ENCODE data around the gene SLIT3.

SLIT3 gene

DNA sequence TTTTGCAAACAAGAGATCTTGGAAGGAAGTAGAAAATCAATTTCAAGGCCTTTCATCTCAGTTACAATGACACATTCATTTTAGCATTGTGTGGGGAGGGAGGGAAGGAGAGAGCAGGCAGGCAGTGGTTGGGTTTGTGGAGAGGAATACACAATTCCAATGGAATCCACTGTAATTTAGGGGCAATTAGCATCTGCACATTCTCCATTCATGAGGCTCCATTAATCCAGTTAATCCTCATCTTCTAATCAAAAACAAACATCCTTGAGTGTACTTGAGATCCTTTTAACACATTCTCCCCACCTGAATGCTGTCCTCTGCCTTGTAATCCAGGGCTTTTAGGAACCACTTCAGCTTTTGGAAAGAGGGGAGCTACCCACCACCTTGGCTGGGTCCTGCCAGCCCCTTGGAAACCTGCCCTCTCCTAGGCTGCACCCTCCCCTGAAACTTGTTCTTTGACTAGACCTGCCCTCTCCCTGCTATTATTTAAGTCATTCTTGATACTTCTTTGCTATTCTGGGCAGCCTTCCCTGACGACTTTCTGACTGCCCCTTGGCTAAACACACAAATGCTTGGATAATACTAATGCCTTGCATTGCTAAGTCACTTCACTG is 271.2 kb downstream of the SLIT3 start:
- no peak for DNase-seq (ENCODE audit: low read depth in 2 of 2)

DNA sequence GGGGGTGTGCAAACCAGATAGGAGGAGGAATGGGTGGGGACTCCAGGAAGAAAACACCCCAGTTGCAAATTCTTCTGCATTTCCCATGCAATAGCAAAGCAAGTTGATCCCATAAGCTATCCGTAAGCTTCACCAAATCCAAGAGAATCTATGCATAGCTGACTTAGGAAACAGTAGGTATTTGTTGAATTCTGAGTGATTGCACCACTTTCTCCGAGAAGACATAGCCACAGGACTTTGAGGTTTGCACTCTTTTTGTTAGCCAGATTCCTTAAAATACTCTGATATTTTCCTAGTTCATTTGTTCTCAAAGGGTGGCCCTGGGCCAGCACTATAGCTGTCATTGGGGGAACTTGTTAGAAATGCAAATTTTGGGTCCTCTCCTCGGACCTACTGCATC is 271.9 kb downstream of the SLIT3 start:
- DNase-seq (ENCODE audit: low read depth in 2 of 2): no peak

GRCh38 chr5:169027501-169028061 is 273.4 kb downstream of the SLIT3 start:
- no peak for DNase-seq (ENCODE audit: low read depth in 2 of 2)

- no peak for DNase-seq (ENCODE audit: low read depth in 2 of 2)
These were observed 275.4 kb downstream of the SLIT3 start for GRCh38 chr5:169025491-169025890.

- no peak for DNase-seq (ENCODE audit: low read depth in 2 of 2)
These were observed 276.5 kb downstream of the SLIT3 start for GRCh38 chr5:169024421-169024820.

DNA sequence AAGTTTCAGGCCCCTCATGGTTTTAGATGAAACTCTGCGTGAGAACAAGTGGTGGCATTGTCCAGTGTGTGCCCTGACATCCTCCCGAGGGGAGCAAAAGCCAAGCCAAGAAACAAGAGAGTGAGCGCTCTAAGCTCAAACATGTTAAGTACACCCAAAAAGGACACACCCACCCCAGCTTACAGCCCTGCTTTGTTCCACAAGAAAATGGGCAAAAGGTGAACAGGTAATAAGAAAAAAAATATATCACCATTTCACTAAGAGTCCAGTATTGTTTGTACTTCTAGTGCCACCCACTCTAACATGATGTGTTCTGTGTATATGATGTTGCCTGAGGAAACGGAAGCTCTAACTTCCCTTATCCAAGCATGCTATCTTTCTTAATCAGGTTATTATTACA is 278.2 kb downstream of the SLIT3 start:
- DNase-seq (ENCODE audit: low read depth in 2 of 2): no peak

DNA sequence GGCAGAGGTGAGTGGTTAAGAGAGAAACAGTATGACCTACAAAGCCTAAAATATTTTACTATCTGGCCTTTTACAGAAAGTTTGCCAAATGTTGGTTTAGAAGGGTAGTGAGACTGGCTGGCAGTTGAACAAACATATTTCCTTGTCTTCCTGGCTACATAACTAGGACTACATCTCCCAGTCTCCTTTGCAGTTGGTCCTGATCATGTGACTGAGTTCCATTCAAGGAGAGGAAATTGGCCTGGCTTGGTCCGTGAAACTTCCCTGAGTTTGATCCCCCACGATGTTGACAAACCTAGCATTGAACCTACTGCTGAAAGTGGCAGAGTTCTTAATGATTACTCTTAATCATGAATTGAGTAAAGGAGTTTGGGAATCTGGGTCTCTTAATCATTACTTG is 280.8 kb downstream of the SLIT3 start:
- no peak for DNase-seq (ENCODE audit: low read depth in 2 of 2)

DNA sequence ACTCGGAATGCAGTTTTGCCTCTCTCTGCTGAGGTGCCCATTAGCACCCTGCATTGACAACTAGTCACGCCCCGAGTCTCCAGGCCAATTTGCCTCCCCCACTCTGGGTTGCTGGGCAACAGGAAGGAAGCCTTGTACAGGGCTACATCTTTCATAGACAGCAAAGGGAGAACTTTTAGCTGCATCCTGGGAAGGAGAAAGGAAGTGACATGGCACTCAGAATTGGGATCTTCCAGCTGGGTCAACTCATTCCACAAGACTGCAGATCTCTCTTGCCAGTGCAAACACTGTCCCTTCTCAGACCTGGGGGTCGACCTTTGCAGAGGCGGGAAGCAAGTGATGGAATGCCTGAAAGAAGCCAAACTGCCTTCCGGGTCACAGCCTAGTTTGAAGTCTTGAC is 282.0 kb downstream of the SLIT3 start:
- no peak for DNase-seq (ENCODE audit: low read depth in 2 of 2)

GRCh38 chr5:169015991-169016390 is 284.9 kb downstream of the SLIT3 start:
- DNase-seq (ENCODE audit: low read depth in 2 of 2): no peak

DNA sequence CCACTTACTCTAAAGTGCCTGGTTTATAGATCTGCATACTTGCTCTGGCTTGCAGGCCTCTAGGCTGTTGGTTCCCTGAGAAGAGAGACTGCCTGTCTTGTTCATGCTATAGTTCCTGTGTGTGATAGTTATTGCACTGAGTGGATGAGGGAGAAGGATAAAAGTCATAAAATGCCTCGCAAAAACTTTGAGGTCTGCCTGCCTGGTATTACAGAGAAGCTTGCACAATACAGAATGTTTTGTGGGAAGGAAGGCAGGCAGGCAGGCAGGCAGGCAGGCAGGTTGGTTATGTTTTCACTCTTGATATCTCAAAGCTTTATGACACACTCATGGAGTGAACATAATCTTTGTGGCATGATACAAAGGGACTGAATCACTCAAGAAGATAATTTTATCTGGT is 287.1 kb downstream of the SLIT3 start:
- no peak for DNase-seq (ENCODE audit: low read depth in 2 of 2)

- no peak for DNase-seq (ENCODE audit: low read depth in 2 of 2)
These were observed 287.7 kb downstream of the SLIT3 start for GRCh38 chr5:169013208-169013728.

DNA sequence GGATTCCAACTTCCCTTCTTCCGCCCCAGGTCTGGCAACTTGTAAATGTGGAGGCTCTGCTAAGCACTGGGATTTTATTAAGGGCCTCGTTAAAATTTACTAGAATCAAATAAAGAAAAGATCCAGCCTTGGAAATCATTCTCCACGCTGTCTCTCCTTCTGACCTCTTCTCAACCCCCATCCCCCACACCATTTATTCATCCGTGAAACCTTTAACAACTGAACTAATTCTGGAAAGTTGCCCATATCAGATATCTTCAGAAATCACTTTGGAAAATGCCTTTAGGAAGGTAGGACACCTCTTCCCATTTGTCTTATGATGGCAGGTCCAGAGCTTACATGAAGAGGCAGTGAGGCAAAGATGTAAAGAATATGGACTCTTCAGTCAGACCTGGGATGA is 288.5 kb downstream of the SLIT3 start:
- DNase-seq (ENCODE audit: low read depth in 2 of 2): no peak

GRCh38 chr5:169011451-169011850 is 289.5 kb downstream of the SLIT3 start:
- no peak for DNase-seq (ENCODE audit: low read depth in 2 of 2)

DNA sequence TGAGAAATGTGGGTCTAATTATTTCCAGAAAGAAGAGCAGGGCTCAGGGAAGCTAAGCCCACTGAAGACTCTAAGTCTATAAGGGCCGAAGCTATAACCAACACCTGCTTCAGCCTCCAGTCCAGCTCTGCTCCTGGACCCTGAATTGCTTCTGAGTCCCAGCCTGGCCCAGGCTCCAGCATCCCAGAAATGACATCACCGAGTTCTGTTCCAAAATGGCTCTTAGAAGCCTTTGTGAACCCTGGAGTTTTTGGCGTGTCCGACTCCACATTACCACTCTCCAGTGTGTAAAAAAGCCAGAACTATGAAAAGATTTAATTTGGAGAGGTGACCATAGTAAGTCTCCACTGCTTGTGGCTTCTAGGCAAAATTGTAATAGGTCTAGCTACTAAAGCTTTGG is 289.9 kb downstream of the SLIT3 start:
- DNase-seq (ENCODE audit: low read depth in 2 of 2): no peak

DNA sequence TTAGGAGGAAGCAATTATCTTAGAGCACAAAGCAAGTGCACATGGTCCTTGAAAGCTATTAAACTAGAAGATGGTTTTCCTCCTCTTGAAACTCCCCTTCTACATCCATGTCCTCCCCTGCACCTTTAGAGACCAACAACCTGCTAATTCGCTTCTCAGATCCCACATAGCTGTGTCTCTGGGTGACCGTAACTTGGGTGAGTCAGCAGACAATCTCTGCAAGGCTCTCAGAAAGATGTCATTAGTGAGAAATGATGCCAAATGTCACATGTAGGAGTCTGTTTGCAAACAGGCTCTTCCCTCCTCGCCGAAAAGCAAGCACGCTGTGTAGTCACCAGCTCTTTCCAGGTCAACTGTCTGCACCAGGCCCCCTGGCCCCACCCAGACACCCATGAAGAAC is 291.8 kb downstream of the SLIT3 start:
- DNase-seq (ENCODE audit: low read depth in 2 of 2): no peak

GRCh38 chr5:169006842-169007790 is 293.8 kb downstream of the SLIT3 start:
- no peak for DNase-seq (ENCODE audit: low read depth in 2 of 2)

- no peak for DNase-seq (ENCODE audit: low read depth in 2 of 2)
These were observed 296.4 kb downstream of the SLIT3 start for GRCh38 chr5:169004551-169004950.

GRCh38 chr5:169003721-169004541 is 297.0 kb downstream of the SLIT3 start:
- no peak for DNase-seq (ENCODE audit: low read depth in 2 of 2)

DNA sequence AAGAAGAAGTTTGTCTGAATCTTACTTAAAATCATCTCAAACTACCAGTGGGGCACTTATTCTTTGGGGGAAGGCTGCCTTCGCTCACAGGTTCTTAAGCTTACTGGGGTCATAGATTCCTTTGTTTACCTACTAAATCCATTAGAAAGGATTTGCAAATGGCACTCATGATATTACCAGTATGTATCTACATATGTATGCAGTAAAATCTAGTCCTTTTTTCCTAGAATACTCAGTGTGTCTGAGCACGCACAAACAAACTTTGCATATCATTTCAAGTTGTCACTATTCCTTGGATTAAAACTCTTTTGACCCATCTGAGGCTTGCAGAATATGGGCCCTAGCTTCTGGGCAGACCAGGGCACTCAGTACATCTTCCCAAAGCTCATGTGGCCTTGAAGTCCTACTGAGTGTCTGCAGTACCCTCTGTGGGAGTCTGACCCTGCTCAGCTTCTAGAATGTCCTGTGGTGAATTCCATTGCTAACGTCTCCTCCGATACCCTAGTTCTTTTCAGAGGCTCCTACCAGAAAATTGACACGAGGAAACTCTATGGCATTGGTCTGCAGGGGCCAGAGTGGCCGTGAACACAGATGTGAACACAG is 297.9 kb downstream of the SLIT3 start:
- DNase-seq (ENCODE audit: low read depth in 2 of 2): no peak

DNA sequence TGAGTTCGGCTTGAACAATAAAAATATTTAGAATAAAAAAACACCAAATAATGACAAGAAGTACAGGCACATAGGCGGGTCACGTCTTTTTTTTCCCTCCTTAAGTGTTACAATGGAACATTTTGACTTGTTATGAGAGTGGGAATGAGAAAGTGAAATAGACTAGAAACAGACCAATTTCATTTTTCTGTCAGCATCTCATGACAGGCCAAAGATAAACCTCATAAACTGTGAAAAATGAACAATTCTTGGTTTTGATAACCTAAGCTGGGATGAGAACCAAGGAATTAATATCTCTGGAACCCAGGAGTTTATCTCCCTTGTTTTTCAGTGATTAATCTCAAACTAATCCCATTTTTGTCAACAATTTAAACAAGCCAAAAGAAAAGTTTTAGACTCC is 299.5 kb downstream of the SLIT3 start:
- DNase-seq (ENCODE audit: low read depth in 2 of 2): no peak

DNA sequence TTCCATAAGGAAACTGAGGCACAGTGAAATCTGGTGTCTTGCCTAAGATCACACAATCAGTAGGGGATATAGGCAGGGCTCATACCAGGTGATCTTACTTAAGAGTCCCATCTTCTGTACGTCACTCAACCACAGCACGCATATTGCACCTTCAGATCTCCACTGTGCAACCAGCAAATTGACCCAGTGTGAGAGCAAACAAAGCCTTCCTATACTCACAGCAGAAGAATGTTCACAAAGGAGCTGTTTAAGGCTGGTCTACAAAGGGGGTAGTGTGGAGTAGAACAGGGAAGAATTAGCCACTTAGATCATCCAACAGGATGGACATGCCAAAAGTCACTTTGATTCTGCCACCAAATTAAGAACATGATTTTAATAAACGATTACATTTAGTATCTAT is 305.9 kb downstream of the SLIT3 start:
- DNase-seq (ENCODE audit: low read depth in 2 of 2): no peak

Data from stimulated activated CD4-positive, alpha-beta T cell treated with anti-CD3 and anti-CD28 coated beads, Interleukin-12 subunit alpha, Interleukin-12 subunit beta, amount 100 ng/mL, for 24 hours (primary cell).